Hematopoietic multipotent progenitor cell treated with erythropoietin and hydrocortisone succinate and interleukin-3 and kit ligand, for 6 days (in vitro differentiated cells): ENCODE results near the gene ALG3.

Source experiments
- DNase-seq: peaks from one replicate; pipeline ENCODE4 v3.0.0-alpha.2; 2015

ALG3 gene

DNA sequence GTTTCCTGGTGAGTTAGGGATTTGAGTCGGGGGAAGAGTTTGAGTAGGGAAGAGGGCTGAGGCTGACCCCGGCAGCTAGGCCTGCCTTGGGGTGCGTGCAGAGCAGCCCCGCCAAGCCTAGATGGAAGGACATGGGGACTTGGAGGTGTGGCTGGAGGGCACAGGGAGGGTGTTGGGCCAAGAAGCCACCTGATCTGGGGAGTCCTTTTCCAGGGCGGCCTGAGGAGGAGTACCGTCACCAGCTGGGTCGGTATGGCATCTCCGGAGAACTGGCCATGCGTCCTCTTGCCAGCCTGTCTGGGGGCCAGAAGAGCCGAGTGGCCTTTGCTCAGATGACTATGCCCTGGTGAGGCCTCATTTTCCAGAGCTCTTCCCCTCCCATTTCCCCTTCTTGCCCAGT lies 55.9 kb downstream of the ALG3 start:
- no peak for DNase-seq
